GM18502 (cell line): Measurements from ENCODE around the gene GRAMD1B.
"Not testable (repeated sequence)": the region's sequence is repeated elsewhere in the genome, so short reads cannot be mapped to it uniquely, and the experiment has no call there.

ENCODE experiments used
- ATAC-seq: cut with Tn5 transposase; IDR thresholded peaks from one replicate; pipeline ENCODE4 v1.9.1; 2021; ENCODE audit warnings: mild to moderate bottlenecking; ENCODE audit not compliant: unreplicated experiment, poor library complexity

The GRAMD1B gene

DNA sequence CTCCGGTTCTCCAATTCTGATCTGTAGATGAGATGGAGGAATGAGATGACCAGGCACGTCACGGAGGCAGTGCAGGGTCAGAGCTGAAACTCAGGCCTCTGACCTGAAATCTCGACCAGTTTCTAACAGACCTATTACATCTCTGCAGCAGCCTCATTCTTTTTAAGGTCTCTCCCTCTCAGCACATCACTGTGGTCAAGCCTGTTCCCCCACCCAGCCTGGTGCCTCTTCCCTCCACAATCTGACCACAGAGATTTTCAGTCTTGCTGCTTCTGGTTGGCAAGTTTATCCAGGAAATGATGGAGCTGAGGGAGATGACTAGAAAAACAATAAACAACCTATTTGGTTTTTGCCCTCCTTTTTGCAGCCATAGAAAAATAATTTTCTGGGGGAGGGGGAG is 9.5 kb downstream of the GRAMD1B start:
- no peak for ATAC-seq

DNA sequence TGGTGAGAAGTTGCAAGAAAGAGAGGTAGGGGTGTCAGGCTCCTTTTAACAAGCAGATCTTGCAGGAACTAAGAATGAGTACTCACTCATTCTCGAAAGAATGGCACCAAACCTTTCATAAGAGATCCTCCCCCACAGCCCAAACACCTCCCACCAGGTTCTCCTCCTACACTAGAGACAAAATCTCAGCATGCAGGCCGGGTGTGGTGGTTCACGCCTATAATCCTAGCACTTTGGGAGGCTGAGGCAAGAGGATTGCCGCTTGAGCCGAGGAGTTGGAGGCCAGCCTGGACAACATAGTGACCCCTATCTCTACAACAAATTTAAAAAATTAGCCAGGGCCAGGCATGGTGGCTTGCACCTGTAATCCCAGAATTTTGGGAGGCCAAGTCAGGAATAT is 11.1 kb downstream of the GRAMD1B start:
- no peak for ATAC-seq

DNA sequence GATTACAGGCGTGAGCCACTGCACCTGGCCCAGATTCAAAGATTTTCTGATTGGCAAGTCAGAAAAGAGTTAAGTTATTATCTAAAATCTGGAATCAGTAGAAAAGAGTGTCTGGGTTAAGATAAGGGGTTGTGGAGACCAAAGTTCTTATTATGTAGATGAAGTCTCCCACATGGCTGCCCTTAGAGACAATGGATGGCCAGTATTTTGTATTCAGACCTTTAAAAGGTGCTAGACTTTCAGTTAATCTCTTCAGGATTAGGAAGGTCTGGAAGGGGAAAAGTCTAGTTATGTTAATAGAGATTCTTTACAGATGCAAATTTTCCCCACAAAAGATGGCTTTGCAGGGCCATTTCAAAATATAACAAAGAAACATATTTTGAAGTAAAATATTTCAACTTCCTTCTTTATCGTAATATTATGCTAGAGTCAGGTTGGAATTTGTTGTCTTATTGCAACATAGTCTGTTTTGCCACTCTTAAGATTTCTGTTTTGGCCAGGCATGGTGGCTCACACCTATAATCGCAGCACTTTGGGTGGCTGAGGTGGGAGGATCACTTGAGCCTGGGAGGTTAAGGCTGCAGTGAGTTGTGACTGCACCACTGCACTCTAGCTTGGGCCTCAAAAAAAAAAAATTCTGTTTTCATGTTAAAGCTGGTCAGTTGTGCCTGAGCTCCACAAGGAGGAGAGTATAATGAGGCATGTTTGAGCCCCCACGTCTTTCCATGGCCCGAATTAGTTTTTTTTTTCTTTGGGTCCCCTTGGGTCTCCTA is 14.0 kb downstream of the GRAMD1B start:
- no peak for ATAC-seq

DNA sequence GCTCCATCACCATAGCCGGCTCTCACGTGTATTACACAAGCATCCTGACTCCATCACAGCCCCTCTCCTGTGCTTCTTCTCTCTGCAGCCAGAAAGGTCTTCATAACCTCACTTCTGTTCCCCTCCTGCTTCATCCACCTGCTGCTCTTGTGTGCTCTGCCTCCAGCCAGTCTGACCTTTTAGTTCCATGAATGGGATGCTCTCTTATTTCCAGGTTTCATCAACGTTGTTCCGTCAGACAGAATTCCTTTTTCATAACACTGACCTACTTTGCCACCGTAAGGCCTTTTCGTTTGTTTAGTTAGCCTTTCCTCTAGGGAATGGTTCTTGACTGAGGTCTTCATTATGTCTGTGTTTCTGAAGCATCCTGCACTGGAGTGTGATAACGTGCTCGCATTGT is 18.8 kb downstream of the GRAMD1B start:
- no peak for ATAC-seq

DNA sequence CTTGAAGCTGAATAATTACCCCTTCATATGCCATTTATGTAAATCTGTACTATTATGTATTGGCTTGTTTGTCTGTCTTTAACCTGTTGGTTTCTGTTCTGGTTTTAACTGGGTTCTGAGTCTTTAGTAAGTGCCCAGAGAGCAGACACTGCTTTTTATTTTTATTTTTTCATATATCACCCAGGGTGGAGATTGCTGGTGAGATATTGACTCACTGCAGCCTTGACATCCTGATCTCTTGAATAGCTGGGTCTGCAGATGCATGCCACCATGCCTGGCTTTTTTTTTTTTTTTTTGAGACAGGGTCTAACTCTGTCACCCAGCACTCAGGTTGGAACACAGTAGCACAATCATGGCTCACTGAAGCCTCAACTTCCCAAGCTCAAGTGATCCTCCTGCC is 19.4 kb downstream of the GRAMD1B start:
- ATAC-seq = no peak

DNA sequence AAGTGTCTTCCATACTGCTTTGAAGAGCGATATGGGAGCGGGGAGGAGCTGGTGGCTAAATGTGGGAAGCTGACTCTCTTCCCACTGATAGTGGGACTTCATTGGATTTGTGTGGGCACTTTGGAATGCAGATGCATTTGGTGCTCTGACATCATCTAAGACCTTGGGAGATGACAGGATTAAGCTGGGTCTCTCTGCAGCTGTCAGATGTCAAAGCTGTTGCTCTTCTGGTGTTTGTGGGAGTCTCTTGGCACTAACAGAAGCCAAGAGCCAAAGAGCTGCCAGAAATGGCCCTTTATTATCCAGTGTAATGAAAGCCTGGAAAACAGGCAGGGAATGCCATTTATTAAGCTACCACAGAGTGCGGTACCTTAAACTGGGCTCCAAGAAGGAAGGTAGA is 20.6 kb downstream of the GRAMD1B start:
- no peak for ATAC-seq

DNA sequence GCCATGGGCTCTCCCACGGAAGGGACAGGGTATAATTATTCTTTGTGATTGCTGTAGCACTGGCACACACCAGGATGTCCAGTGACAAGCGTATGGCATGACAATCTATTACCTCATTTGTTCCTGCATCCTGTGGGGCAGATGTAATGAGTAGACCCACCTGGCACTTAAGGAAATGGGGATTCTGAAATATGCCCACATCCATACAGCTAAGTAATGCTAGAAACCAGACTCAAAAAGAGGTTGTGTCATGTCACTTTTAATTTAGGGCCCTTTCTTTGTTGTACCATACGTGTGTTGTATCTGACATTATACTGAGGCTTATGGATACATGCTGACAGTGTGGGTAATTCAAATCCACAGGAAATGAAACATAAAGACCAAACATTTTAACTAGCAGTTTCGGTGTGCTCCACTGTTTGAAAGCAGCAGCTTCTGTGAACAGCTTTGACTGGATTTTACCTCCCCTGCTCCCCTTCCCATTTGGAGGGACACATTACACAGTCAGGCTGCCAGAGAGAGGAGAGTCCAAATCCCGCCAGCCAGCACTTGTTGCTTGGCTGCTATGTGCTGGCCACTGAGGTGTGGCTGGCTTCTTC is 21.2 kb downstream of the GRAMD1B start:
- ATAC-seq = no peak

DNA sequence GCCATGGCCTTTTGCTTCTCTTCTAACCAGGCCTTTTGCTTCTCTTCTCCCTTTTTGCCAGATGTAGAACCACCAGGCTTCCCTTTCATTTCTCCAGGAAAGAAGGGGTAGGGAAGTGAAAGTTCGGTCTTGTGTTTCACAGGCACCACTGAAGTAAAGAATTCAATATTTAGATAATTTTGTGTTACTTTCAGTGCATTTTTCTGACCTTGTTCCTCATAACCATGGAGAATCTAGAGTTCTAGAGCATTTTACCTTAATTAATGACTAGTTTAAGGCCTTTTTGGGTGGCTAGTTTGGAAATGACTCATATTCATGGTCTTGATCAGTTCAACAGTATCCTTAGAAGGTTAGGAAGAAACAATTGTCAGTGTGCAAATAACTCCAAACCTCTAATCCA is 22.7 kb downstream of the GRAMD1B start:
- ATAC-seq = no peak

DNA sequence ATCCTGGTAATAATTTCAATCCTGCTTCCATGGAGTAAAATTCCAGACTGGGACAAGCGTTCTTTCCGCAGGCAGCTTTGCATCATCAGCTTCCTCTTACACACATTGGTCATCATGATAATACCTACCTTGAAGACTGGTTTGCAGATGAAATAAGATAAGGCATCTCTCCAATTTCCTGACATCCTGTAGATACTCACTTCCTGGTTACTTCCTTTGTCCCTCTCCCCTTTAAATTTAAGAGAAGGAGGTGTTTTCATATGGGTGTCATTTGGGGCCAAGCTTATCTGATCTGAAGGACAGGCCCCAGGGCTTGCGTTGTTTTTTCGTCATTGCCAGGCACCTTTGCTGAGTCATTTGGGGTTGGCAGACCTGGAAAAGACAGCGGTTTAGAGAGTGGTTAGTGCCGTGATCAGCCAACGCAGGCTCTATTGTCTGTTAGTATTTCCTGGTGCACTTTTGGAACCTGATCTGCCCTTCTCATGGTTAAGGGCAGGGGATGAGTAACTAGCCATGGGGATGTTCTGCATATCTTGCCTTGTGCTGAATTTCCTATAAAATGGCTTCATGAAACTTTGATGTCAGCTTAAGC is 24.1 kb downstream of the GRAMD1B start:
- no peak for ATAC-seq

DNA sequence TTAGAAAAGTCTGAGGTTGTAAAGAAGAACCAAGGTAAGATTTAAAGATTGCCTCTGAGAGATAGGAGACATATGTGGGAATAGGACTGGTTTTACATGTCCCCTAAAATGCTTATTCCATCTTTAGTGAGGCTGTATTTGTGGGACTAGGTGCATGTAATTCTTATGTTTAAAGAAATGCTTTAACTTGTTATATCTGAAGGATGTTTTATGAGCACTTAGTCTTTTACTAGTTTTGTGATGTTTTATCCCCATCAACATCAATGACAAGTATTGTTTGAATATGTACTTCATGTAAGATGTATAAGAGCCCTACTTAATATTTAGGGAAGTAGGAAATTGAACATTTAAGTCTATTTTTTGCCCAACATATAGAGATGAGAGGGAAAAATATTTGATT is 24.7 kb downstream of the GRAMD1B start:
- ATAC-seq = no peak

DNA sequence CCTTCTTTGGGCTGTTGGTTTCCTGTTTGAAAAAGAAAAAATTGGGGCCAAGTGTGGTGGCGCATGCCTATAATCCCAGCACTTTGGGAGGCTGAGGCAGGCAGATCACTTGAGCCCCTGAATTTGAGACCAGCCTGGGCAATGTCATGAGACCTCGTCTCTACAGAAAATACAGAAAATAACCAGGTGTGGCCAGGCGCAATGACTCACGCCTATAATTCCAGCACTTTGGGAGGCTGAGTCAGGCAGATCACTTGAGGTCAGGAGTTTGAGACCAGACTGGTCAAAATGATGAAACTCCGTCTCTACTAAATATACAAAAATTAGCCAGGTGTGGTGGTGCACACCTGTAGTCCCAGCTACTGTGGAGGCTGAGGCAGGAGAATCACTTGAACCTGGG is 26.4 kb downstream of the GRAMD1B start:
- ATAC-seq = not testable (repeated sequence)

DNA sequence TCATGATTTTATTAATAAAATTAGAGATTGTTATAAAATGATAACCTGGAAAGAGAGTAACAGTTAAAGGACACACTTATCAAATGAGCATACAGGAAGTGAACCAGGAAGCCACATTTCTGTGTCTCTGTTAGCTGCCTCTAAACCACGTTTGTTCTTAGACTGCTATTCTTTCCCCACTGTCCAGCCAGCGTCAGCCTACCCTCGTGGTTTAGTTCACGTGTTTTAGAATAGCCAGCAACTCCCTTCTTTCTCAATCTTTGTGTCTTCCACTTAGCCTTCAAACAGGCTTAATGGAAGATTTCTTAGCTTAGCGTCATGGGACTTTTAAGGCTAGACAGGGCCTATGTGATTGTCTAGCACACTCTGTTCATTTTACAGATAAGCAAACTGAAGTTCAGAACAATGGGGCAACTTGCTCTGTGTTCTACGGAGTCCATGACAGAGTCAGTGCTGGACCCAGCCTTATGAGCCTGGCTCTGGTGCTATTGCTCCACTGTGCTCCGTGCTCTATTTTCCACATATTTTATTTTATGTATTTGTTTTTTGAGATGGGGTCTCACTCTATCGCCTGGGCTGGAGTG is 27.2 kb downstream of the GRAMD1B start:
- ATAC-seq = no peak

DNA sequence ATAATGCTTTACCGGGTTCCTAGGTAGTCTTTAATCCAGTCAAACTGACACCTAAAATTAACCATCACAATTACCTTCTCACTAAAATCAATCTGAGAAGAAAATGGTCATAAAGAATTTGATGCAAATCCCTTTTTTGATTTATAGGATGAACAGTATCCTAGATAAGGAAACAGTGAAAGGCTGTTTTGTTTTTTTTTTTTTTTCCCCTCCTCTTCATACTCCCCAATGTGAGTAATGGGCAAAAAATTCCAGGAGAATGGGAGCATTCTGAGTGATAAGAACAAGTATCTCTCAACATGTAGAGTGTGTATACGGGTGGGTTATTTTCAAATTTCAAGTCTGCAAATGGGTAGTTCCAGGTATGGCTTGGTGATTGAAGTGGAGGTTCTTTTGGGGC is 28.4 kb downstream of the GRAMD1B start:
- ATAC-seq = no peak

DNA sequence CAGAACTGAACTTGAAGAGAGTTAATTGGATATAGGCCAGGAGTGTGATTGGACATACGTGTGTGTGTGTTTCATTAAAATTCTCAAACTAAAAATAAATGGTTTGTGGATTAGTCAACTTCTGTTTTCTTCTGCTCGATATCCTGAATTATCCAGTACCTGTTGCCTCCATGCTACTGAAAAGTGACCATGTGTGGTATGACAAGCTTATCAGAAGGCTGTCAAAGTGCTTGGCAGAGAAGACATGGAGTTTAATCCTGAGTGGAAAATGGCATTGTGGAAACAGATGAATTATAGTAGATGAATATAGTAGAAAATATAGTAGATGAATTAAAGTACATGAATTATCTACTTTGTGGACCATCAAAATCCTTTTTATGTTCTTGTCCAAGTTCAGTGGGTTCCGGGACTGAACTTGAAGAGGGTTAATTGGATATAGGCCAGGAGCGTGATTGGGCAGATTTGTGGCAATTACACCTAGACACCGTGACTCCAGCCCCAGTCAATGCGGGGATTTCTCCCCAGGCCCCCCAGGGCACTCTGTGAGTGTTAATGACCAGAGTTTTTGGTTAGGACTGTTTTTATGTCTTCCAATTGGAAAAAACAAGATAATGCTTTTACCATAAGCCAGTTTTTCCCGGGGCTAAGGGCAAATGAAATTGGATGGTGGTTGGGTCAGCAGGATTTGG is 30.1 kb downstream of the GRAMD1B start:
- ATAC-seq = no peak

DNA sequence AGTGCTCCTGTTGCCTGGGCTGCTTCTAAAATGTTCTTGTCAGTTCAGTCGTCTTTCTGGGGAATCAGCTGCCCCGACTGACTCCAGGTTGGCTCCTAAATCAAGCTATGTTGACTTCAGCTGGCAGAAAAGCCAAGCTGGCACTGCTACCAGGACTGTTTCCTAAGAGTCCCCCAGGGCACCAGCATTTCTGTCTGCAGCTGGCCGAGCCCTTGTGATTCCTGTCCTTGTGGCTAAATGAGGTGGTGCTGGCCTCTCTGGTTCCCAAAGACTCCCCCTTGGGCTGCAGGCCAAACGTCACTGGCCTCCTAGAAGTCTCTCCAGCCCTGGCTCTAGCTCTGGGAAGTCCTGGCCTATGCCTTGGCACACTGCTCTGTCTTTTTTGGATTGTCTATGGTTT is 31.1 kb downstream of the GRAMD1B start:
- ATAC-seq = no peak

DNA sequence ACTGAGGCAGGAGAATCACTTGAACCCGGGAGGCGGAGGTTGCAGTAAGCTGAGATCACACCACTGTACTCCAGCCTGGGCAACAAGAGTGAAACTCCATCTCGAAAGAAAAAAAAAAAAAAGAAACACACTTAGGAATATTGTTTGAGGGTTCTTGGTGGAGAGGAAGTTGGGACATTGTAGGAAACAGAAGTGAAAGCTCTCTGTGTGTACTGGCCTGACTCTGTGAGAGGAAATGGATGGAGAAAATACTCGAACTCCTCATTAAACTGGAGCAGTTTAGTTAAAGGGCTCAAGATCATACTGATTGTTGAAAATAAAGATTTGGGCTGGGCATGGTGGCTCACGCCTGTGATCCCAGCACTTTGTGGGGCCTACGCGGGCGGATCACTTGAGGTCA is 35.6 kb downstream of the GRAMD1B start:
- not testable (repeated sequence) for ATAC-seq

DNA sequence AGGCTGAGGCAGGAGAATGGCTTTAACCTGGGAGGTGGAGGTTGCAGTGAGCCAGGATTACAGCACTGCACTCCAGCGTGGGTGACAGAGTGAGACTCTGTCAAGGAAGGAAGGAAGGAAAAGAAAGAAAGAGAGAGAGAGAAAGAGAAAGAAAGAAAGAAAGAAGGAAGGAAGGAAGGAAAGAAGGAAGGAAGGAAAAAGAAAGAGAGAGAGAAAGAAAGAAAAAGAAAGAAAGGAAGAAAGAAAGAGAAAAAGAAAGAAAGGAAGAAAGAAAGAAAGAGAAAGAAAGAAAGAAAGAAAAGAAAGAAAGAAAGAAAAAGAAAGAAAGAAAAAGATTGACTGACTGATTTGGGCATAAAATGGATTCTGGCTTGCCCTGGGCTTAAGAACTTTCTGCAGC is 36.1 kb downstream of the GRAMD1B start:
- not testable (repeated sequence) for ATAC-seq

DNA sequence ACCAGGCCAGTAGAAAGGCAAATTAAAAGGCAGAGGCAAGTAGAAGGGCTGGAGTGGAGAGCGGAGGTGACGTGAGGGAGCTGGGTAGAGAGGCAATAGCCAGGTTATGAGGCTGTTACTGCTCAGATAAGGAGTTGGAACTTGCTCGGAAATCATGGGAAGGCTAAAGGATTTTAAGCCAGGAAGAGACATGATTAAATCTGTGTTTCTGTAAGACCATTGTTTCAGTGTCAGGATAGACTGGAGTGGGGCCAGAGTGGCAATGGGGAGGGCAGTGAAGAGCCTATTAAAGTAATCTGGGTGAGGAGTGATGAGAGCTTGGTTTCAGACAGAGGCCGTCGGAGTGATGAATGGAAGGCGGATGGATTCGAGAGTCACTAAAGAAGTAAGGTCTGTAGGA is 39.0 kb downstream of the GRAMD1B start:
- ATAC-seq = no peak

DNA sequence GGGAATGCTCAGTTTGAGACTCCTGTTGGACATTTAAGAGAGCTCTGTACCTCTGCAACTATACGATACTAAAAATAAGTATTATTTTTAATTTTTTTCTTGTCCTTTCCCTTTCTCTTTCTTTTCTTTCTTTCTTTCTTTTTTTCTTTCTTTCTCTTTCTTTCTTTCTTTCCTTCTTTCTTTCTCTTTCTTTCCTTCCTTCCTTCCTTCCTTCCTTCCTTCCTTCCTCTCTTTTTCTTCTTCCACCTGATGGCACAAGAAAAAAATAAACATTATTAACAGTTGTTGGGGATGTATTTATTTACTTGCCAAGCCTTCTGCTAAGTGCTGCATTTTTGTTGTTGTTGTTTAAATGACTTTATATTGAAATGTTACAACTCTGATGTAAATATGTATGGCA is 39.5 kb downstream of the GRAMD1B start:
- ATAC-seq = no peak

DNA sequence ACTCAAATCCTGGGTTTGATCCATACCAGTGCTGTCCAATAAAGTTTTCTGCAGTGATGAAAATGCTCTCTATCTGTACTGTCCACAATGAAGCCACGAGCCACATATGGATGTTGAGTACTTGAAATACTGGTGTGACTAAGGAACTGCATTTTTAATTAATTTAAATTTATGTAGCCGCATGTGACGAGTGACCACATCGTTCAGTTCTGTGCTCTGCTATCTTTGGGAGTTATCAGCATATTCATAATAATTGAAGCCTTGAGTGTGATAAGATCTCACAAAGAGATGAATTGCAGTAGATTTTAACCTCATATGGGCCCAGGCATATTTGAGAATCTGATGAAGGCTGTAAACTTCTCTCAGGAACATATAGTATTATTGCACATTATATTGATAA is 40.8 kb downstream of the GRAMD1B start:
- no peak for ATAC-seq
